GM12878 (cell line): ENCODE results near the gene TM4SF4. TPM values are rescaled to one million over a fixed set of nuclear protein-coding genes. Genes with fewer than 3 reads are reported as not detected.

Experiments
- ATAC-seq: fragments of 200-7000 bp; cut with Tn5 transposase; 3 replicates; pipeline ENCODE4 v1.9.1; 2020; ENCODE audit warnings: mild to moderate bottlenecking, moderate library complexity
- BruUV-seq: library from RNA; stranded (reverse); fragments of 400-500 nt; replicated peaks from 2 replicates; lab custom pipeline; 2021; lab: Mats Ljungman, UMichigan
- CTCF ChIA-PET: fragments of 300-600 bp; sonication (Branson Sonifier 250); formaldehyde crosslinking; extraction: SDS; loops from one replicate; lab custom pipeline; 2021; ENCODE audit warnings: inconsistent platforms; lab: Yijun Ruan, JAX
- POLR2A ChIA-PET: fragments of 350-600 bp; formaldehyde crosslinking; extraction: SDS; loops from one replicate; lab custom pipeline; 2021; ENCODE audit warnings: inconsistent platforms; lab: Charles Lee
- RAD21 ChIA-PET: fragments of 300-600 bp; sonication (Branson Sonifier 250); formaldehyde crosslinking; loops from one replicate; lab custom pipeline; 2023; ENCODE audit warnings: antibody characterized with exemption; ENCODE audit not compliant: unreplicated experiment; lab: Charles Lee
- SMC1A ChIA-PET: fragments of 300-600 bp; sonication (Branson Sonifier 250); formaldehyde crosslinking; loops from one replicate; lab custom pipeline; 2023; ENCODE audit not compliant: unreplicated experiment, uncharacterized antibody; lab: Charles Lee
- DNase-seq: peaks from one replicate; pipeline ENCODE4 v3.0.0-alpha.2; 2011; ENCODE audit warnings: low read depth, low spot score
- FAIRE-seq: peaks from 3 replicates; lab custom pipeline; 2011; peaks lifted over from hg19 to GRCh38; lab: Jason Lieb, UNC
- H2AFZ ChIP-seq: 2 replicates; pipeline ENCODE4 v1.6.0; 2011; ENCODE audit warnings: low read depth, low read length, control low read depth; ENCODE audit not compliant: control insufficient read depth
- H3K27ac ChIP-seq: 2 replicates; pipeline ENCODE4 v1.5.1; 2011; ENCODE audit warnings: control low read depth; ENCODE audit not compliant: control insufficient read depth, insufficient read depth
- H3K27me3 ChIP-seq, 2 experiments: replicated peaks in 1 of 2; 2 replicates each; pipeline versions ENCODE4 v1.6.0 to v1.6.1; 2011; ENCODE audit warnings: low read length in 1 of 2; ENCODE audit not compliant: control insufficient read depth in 2 of 2, insufficient read depth in 2 of 2
- H3K36me3 ChIP-seq, 2 experiments: 2 replicates each; pipeline ENCODE4 v1.5.1; 2011; ENCODE audit warnings: low read length in 1 of 2; ENCODE audit not compliant: control insufficient read depth in 2 of 2, insufficient read depth in 2 of 2
- H3K4me1 ChIP-seq: 2 replicates; pipeline ENCODE4 v1.6.1; 2011; ENCODE audit warnings: mild to moderate bottlenecking, low read length, moderate library complexity, mixed read lengths; ENCODE audit not compliant: control insufficient read depth, insufficient read depth
- H3K4me2 ChIP-seq: 2 replicates; pipeline ENCODE4 v1.6.0; 2011; ENCODE audit warnings: control low read depth; ENCODE audit not compliant: control insufficient read depth, insufficient read depth
- H3K4me3 ChIP-seq: fragments of 200-600 bp; sonication (generic); 2 replicates; pipeline ENCODE4 v1.5.1; 2016
- H3K79me2 ChIP-seq: 2 replicates; pipeline ENCODE4 v1.6.0; 2011; ENCODE audit warnings: low read length; ENCODE audit not compliant: control insufficient read depth, insufficient read depth
- H3K9ac ChIP-seq: 2 replicates; pipeline ENCODE4 v1.8.0; 2011; ENCODE audit warnings: low read length, control low read depth, mixed read lengths; ENCODE audit not compliant: control insufficient read depth, insufficient read depth
- H3K9me3 ChIP-seq: replicated peaks from 3 replicates; pipeline ENCODE4 v1.5.1; 2011; ENCODE audit warnings: mild to moderate bottlenecking, low read length; ENCODE audit not compliant: control insufficient read depth, insufficient read depth
- H4K20me1 ChIP-seq: 2 replicates; pipeline ENCODE4 v1.6.0; 2011; ENCODE audit not compliant: control insufficient read depth, insufficient read depth
- BCL11A ChIP-seq: IDR thresholded peaks from 2 replicates; pipeline ENCODE4 v1.6.1; 2011; ENCODE audit warnings: low read depth, low read length
- BHLHE40 ChIP-seq, 2 experiments: fragments of 450-650 bp in 1 of 2; IDR thresholded peaks; 2 replicates each; pipeline ENCODE4 v1.6.1; 2011 to 2017; ENCODE audit warnings: low read depth in 2 of 2, borderline replicate concordance in 1 of 2, improper control_type of control experiment in 1 of 2, low read length in 1 of 2, mild to moderate bottlenecking in 1 of 2
- BMI1 ChIP-seq: fragments of 450-650 bp; IDR thresholded peaks from 2 replicates; pipeline ENCODE4 v1.6.1; 2016; ENCODE audit warnings: mild to moderate bottlenecking, moderate library complexity, borderline replicate concordance
- BRCA1 ChIP-seq: IDR thresholded peaks from 2 replicates; pipeline ENCODE4 v1.6.1; 2011; ENCODE audit warnings: low read depth, low read length, improper control_type of control experiment
- CBFB ChIP-seq: IDR thresholded peaks from 2 replicates; pipeline ENCODE4 v1.6.1; 2016; ENCODE audit warnings: antibody characterized with exemption, low read depth
- HDGF ChIP-seq: fragments of 450-650 bp; IDR thresholded peaks from 2 replicates; pipeline ENCODE4 v1.6.1; 2016; ENCODE audit warnings: antibody characterized with exemption
- KDM1A ChIP-seq: fragments of 200-600 bp; sonication (generic); IDR thresholded peaks from 2 replicates; pipeline ENCODE4 v1.6.1; 2016; ENCODE audit warnings: borderline replicate concordance
- MYB ChIP-seq: fragments of 150-350 bp; IDR thresholded peaks from 2 replicates; pipeline ENCODE4 v1.6.1; 2014; ENCODE audit warnings: mild to moderate bottlenecking, low read depth, low read length, borderline replicate concordance
- POU2F2 ChIP-seq: IDR thresholded peaks from 3 replicates; pipeline ENCODE4 v1.6.1; 2011; ENCODE audit warnings: low read depth, mild to moderate bottlenecking, low read length, borderline replicate concordance
- RAD51 ChIP-seq: fragments of 450-650 bp; IDR thresholded peaks from 2 replicates; pipeline ENCODE4 v1.6.1; 2016; ENCODE audit warnings: moderate library complexity, mild to moderate bottlenecking, inconsistent platforms
- YY1 ChIP-seq: IDR thresholded peaks from 2 replicates; pipeline ENCODE4 v1.6.1; 2011; ENCODE audit warnings: low read depth, mild to moderate bottlenecking, low read length
- WGBS: methylation state at CpG from one replicate; pipeline ENCODE4 v1.1.6; 2016; ENCODE audit warnings: low lambda C conversion rate; ENCODE audit not compliant: insufficient replicate concordance, insufficient coverage; ENCODE audit errors: missing lambda C conversion rate; 5-methylcytosine and 5-hydroxymethylcytosine counted together
- in situ Hi-C: fragments of 300-500 bp; cut with MboI; formaldehyde crosslinking; loops from 9 replicates; pipeline ENCODE4 v1.14.3; 2018; ENCODE audit warnings: mixed read lengths
- intact Hi-C: fragments of 100-400 bp; cut with micrococcal nuclease; formaldehyde crosslinking; loops from one replicate; pipeline ENCODE4 v1.14.2; 2022; ENCODE audit not compliant: unreplicated experiment
- polyA plus RNA-seq, 11 experiments: library from polyadenylated mRNA; depleted of rRNA in 4 of 11; unstranded in 6 of 11; stranded (reverse) in 5 of 11; fragments of >200 nt; fragmentation: Nextera tagmentation in 4 of 11; fragmentation: Illumina TruSeq in 1 of 11; extraction: Ambion mirVana in 4 of 11; extraction: Trizol in 1 of 11; gene quantifications; 1 replicate in 1 of 11; 2 replicates in 10 of 11; pipeline versions ENCODE4 v1.2.1 to v1.2.3, GENCODE V29; 2011 to 2016; ENCODE audit warnings: inconsistent platforms in 2 of 11, missing spikeins in 2 of 11, low read depth in 1 of 11
- total RNA-seq, 4 experiments: library from RNA; depleted of rRNA in 3 of 4; stranded (reverse); fragments of >200 nt in 3 of 4; fragmentation: Illumina TruSeq in 1 of 4; extraction: Trizol in 1 of 4; gene quantifications; 2 replicates each; pipeline versions ENCODE4 v1.2.1 to v1.2.3, GENCODE V29; 2013 to 2021
- TF ChIP-seq, protein P1 (sequence below): IDR thresholded peaks from 2 replicates; pipeline ENCODE4 v1.6.1; 2012; ENCODE audit warnings: low read depth, low read length, improper control_type of control experiment
- TF ChIP-seq, protein P2 (sequence below): fragments of 450-650 bp; formaldehyde crosslinking; IDR thresholded peaks from 2 replicates; pipeline ENCODE4 v1.4.0; 2020; ENCODE audit warnings: mild to moderate bottlenecking, moderate library complexity

TM4SF4 gene
- total and polyA plus RNA-seq, 10 of the 15 experiments (the other 5 are each of a cell fraction or from before 2014, with no cell fraction given), result 0.06 to 1.3 TPM; not detected in 8

DNA sequence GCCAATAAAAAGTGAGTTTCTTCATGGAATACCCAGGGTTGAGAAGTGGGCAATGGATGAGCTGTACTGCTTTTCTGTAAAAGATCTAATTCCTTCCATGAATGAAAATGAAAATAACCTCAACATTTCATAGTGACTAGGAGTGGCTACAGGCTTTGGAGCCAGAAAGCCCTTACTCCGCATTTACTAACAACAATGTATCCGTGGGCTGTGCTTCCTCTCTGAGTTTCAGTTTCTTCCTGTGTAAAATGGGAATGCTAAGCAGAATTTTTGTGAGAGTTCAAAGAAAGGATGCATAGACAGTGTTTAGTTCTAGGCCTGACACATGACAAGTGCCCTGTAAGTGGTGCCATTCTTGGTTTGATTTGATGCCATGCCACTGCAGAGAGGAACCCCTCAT, 49.6 kb upstream of the TM4SF4 start:
- FAIRE-seq, result no peak
- ChIA-PET CTCF (interaction anchor here (1.0 kb wide), 2 partner anchors 13 to 55 kb away, joined by 3 read pairs; no protein-coding TSS in a partner anchor), SMC1A (no interaction called here), POLR2A (interaction anchor here (0.7 kb wide), 1 partner anchor 260 kb away, joined by 4 read pairs; no protein-coding TSS in a partner anchor), RAD21 (no interaction called here)
- ATAC-seq, result no peak
- Histone ChIP-seq H3K4me1 (no peaks in the 10 kb centered on the region), H2AFZ (no peak overlapping the region), H3K27me3 (no peaks in the 10 kb centered on the region; a peak in 1 of 4 replicates), H4K20me1 (no peaks in the 10 kb centered on the region), H3K9me3 (no peaks in the 10 kb centered on the region), H3K9ac (no peak overlapping the region), H3K36me3 (no peaks in the 10 kb centered on the region), H3K4me2 (no peak overlapping the region), H3K27ac (no peak overlapping the region), H3K79me2 (no peaks in the 10 kb centered on the region), H3K4me3 (no peak overlapping the region)
- no TSS peak for BruUV-seq
- in situ Hi-C loops, result no loop called here
- TF ChIP-seq BMI1 (no peak), BCL11A (no peak), MYB (no peak), BHLHE40 (IDR thresholded peaks at IDR 0.05; ENCODE audit: borderline replicate concordance in 1 of 2, low read depth in 2 of 2, low read length in 1 of 2) (no peak), BRCA1 (no peak), POU2F2 (no peak), CBFB (no peak), YY1 (no peak), KDM1A (no peak), HDGF (no peak), RAD51 (no peak)
- TF ChIP-seq, protein P1, sequence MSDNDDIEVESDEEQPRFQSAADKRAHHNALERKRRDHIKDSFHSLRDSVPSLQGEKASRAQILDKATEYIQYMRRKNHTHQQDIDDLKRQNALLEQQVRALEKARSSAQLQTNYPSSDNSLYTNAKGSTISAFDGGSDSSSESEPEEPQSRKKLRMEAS, result no peak
- TF ChIP-seq, protein P2, sequence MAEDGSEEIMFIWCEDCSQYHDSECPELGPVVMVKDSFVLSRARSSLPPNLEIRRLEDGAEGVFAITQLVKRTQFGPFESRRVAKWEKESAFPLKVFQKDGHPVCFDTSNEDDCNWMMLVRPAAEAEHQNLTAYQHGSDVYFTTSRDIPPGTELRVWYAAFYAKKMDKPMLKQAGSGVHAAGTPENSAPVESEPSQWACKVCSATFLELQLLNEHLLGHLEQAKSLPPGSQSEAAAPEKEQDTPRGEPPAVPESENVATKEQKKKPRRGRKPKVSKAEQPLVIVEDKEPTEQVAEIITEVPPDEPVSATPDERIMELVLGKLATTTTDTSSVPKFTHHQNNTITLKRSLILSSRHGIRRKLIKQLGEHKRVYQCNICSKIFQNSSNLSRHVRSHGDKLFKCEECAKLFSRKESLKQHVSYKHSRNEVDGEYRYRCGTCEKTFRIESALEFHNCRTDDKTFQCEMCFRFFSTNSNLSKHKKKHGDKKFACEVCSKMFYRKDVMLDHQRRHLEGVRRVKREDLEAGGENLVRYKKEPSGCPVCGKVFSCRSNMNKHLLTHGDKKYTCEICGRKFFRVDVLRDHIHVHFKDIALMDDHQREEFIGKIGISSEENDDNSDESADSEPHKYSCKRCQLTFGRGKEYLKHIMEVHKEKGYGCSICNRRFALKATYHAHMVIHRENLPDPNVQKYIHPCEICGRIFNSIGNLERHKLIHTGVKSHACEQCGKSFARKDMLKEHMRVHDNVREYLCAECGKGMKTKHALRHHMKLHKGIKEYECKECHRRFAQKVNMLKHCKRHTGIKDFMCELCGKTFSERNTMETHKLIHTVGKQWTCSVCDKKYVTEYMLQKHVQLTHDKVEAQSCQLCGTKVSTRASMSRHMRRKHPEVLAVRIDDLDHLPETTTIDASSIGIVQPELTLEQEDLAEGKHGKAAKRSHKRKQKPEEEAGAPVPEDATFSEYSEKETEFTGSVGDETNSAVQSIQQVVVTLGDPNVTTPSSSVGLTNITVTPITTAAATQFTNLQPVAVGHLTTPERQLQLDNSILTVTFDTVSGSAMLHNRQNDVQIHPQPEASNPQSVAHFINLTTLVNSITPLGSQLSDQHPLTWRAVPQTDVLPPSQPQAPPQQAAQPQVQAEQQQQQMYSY, result no peak
- no peak for DNase-seq
- 53% methylated on average over 2 of the region's 2 CpGs for WGBS
- intact Hi-C loops, result no loop called here
